ENCODE results near the gene RGPD3.
"Not testable (repeated sequence)": the region's sequence is repeated elsewhere in the genome, so short reads cannot be mapped to it uniquely, and the experiment has no call there.

GRCh38 chr2:106492399-106492798, 24.2 kb upstream of the RGPD3 start:
- TF ChIP-seq CTCF (conservative IDR thresholded peaks at IDR 0.05 in 1 of 2, IDR thresholded peaks at IDR 0.05 in 1 of 2; ENCODE audit: low read depth in 1 of 2, low read length in 2 of 2); EZH2 (IDR thresholded peaks at IDR 0.05; ENCODE audit: low read length, missing control alignments): not testable (repeated sequence)

All from fibroblast of lung (primary cell).